ENCODE data around the gene SREBF2. TPM values are rescaled to one million over a fixed set of nuclear protein-coding genes. Genes with fewer than 3 reads are reported as not detected.

SREBF2 gene
- total and polyA plus RNA-seq, 10 of the 15 experiments (the other 5 are each of a cell fraction or from before 2014, with no cell fraction given) = 2.4 to 177 (median 78.8) TPM

DNA sequence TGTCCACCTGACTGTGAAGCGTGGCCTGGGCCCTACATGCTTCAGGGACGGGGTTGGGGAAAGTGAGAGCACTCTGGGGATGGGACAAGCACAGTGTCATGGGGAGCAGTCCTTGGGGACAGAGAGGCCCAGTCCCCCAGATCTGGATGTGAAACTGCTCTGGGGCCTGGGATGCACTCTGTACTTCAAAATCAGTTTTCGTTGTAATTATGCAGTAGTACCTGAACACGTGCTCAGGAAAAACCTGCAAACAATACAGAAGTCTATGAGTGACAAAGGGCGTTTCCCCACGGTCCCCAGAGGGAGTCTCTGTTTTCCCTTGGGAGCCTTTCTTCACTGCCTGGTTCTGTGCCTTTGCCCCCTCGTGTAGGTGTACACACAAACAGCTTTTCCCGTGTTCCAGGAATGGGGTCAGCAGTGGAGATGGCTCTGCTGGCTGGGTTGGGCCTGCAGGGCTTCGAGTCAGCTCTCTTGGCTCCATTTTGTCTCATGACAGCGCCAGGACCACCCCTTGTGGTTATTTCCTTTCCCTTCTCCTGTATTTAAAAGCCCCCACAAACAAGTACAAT lies 98.9 kb downstream of the SREBF2 start (continued):
- TF ChIP-seq, protein P1, sequence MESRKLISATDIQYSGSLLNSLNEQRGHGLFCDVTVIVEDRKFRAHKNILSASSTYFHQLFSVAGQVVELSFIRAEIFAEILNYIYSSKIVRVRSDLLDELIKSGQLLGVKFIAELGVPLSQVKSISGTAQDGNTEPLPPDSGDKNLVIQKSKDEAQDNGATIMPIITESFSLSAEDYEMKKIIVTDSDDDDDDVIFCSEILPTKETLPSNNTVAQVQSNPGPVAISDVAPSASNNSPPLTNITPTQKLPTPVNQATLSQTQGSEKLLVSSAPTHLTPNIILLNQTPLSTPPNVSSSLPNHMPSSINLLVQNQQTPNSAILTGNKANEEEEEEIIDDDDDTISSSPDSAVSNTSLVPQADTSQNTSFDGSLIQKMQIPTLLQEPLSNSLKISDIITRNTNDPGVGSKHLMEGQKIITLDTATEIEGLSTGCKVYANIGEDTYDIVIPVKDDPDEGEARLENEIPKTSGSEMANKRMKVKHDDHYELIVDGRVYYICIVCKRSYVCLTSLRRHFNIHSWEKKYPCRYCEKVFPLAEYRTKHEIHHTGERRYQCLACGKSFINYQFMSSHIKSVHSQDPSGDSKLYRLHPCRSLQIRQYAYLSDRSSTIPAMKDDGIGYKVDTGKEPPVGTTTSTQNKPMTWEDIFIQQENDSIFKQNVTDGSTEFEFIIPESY (IDR thresholded peaks at IDR 0.05) = no peak
- 0 out of 2 replicates have a peak, but pooled peaks have one; percentile 68 for TF ChIP-seq NR2F1 (conservative IDR thresholded peaks at IDR 0.05)
- TF ChIP-seq SMARCA5 (IDR thresholded peaks at IDR 0.05) = no peak
- peak; percentile 86 to 92 for TF ChIP-seq IKZF2 (IDR thresholded peaks at IDR 0.05)
- TF ChIP-seq POLR2A (IDR thresholded peaks at IDR 0.05; ENCODE audit: low read depth, low read length) = peak; percentile 1; the same call in 1 of the 2 replicates
- peak; percentile 53 for TF ChIP-seq ZNF24 (IDR thresholded peaks at IDR 0.05)
- TF ChIP-seq, protein P2, sequence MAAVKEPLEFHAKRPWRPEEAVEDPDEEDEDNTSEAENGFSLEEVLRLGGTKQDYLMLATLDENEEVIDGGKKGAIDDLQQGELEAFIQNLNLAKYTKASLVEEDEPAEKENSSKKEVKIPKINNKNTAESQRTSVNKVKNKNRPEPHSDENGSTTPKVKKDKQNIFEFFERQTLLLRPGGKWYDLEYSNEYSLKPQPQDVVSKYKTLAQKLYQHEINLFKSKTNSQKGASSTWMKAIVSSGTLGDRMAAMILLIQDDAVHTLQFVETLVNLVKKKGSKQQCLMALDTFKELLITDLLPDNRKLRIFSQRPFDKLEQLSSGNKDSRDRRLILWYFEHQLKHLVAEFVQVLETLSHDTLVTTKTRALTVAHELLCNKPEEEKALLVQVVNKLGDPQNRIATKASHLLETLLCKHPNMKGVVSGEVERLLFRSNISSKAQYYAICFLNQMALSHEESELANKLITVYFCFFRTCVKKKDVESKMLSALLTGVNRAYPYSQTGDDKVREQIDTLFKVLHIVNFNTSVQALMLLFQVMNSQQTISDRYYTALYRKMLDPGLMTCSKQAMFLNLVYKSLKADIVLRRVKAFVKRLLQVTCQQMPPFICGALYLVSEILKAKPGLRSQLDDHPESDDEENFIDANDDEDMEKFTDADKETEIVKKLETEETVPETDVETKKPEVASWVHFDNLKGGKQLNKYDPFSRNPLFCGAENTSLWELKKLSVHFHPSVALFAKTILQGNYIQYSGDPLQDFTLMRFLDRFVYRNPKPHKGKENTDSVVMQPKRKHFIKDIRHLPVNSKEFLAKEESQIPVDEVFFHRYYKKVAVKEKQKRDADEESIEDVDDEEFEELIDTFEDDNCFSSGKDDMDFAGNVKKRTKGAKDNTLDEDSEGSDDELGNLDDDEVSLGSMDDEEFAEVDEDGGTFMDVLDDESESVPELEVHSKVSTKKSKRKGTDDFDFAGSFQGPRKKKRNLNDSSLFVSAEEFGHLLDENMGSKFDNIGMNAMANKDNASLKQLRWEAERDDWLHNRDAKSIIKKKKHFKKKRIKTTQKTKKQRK (IDR thresholded peaks at IDR 0.05; ENCODE audit: low read depth, low read length) = no peak
- no peak for TF ChIP-seq STAT3 (IDR thresholded peaks at IDR 0.05; ENCODE audit: low read depth, low read length)
- TF ChIP-seq, protein P3, sequence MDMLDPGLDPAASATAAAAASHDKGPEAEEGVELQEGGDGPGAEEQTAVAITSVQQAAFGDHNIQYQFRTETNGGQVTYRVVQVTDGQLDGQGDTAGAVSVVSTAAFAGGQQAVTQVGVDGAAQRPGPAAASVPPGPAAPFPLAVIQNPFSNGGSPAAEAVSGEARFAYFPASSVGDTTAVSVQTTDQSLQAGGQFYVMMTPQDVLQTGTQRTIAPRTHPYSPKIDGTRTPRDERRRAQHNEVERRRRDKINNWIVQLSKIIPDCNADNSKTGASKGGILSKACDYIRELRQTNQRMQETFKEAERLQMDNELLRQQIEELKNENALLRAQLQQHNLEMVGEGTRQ (IDR thresholded peaks at IDR 0.05; ENCODE audit: borderline replicate concordance, low read depth, low read length) = peak; percentile 36; the same call in 1 of the 2 replicates
- TF ChIP-seq EP300 (IDR thresholded peaks at IDR 0.05; ENCODE audit: borderline replicate concordance in 1 of 2, control insufficient read depth in 1 of 2, low read depth in 2 of 2, low read length in 2 of 2) = peak in 1 of 2 experiments; percentile 63; a peak in 1 of 4 replicates
- TF ChIP-seq, protein P4, sequence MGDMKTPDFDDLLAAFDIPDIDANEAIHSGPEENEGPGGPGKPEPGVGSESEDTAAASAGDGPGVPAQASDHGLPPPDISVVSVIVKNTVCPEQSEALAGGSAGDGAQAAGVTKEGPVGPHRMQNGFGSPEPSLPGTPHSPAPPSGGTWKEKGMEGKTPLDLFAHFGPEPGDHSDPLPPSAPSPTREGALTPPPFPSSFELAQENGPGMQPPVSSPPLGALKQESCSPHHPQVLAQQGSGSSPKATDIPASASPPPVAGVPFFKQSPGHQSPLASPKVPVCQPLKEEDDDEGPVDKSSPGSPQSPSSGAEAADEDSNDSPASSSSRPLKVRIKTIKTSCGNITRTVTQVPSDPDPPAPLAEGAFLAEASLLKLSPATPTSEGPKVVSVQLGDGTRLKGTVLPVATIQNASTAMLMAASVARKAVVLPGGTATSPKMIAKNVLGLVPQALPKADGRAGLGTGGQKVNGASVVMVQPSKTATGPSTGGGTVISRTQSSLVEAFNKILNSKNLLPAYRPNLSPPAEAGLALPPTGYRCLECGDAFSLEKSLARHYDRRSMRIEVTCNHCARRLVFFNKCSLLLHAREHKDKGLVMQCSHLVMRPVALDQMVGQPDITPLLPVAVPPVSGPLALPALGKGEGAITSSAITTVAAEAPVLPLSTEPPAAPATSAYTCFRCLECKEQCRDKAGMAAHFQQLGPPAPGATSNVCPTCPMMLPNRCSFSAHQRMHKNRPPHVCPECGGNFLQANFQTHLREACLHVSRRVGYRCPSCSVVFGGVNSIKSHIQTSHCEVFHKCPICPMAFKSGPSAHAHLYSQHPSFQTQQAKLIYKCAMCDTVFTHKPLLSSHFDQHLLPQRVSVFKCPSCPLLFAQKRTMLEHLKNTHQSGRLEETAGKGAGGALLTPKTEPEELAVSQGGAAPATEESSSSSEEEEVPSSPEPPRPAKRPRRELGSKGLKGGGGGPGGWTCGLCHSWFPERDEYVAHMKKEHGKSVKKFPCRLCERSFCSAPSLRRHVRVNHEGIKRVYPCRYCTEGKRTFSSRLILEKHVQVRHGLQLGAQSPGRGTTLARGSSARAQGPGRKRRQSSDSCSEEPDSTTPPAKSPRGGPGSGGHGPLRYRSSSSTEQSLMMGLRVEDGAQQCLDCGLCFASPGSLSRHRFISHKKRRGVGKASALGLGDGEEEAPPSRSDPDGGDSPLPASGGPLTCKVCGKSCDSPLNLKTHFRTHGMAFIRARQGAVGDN (IDR thresholded peaks at IDR 0.05) = peak; percentile 99
- TF ChIP-seq RELA (IDR thresholded peaks at IDR 0.05; ENCODE audit: borderline replicate concordance, partially characterized antibody) = peak; percentile 25
- peak; percentile 76; the same call in 1 of the 2 replicates for TF ChIP-seq MTA2 (IDR thresholded peaks at IDR 0.05; ENCODE audit: low read depth)
- TF ChIP-seq, protein P5, sequence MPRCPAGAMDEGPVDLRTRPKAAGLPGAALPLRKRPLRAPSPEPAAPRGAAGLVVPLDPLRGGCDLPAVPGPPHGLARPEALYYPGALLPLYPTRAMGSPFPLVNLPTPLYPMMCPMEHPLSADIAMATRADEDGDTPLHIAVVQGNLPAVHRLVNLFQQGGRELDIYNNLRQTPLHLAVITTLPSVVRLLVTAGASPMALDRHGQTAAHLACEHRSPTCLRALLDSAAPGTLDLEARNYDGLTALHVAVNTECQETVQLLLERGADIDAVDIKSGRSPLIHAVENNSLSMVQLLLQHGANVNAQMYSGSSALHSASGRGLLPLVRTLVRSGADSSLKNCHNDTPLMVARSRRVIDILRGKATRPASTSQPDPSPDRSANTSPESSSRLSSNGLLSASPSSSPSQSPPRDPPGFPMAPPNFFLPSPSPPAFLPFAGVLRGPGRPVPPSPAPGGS (IDR thresholded peaks at IDR 0.05; ENCODE audit: borderline replicate concordance, insufficient read depth, low read depth, low read length, poor library complexity, severe bottlenecking) = peak; percentile 82
- TF ChIP-seq WRNIP1 (IDR thresholded peaks at IDR 0.05; ENCODE audit: borderline replicate concordance, low read depth, low read length) = 0 out of 2 replicates have a peak, but pooled peaks have one; percentile 65
